CD4-positive, alpha-beta T cell treated with Interleukin-4 for 4 hours (primary cell): ENCODE data around the gene KCNJ14.

Experiments
- DNase-seq: peaks from one replicate; pipeline ENCODE4 v3.0.0-alpha.2; 2020

The KCNJ14 gene

GRCh38 chr19:48510421-48511268 lies 55.3 kb downstream of the KCNJ14 start:
- peak; percentile 62 for DNase-seq

DNA sequence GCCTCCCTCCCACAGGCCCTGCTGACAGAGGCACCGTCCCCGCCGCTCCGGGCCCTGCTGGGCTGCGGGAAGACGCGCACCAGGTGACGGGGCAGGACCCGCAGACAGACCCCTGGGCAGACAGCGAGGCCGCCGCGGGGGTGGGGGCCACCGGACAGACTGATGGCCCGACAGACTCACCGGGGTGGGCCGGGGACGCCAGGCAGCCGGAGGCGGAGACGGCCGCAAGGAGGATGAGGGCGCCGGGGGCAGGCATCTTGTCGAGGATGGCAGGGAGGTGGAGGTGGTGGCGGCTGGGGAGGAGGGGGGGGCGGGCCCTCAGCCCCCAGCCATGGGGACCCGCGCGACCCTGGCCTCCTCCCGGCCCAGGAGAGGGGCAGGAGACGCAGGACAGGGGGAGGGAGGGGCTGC lies 56.0 kb downstream of the KCNJ14 start:
- DNase-seq: no peak

DNA sequence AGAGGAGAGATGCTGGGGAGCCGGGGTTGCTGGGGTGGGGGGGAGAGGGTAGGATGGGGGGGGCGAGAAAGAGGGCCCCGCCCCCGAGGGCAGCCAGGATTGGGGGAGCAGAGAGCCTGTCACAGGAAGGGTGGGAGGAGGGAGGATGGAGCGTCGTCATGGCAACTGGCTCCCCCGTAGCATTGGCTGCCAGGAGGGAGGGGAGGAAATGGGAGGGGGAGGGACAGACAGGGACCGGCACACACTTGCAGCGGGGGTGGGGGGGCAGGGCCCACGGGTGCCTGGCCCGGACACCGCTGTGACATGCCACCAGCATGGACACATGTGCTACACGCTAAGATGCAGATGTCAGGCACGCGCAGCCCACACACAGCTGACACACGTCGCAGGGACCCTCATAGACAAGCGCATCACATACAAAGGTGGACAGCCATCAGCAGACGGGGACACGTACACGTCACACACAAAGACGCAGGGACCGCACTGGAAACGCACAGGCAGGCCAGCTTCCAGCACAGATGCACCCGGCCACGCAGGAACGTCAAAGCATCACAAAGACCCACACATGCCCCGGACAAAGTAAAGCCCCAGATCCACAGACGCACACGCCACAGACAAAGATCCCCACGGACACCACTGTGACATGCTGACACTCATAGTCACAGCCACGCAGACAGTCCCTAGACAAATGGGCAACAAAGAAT lies 56.6 kb downstream of the KCNJ14 start, which contains the start of gene LMTK3:
LMTK3 (minus strand) TSS at position 36 of the 704 bp plus-strand sequence. CDS start 259 bp downstream, outside the sequence.
- peak; percentile 90 for DNase-seq

DNA sequence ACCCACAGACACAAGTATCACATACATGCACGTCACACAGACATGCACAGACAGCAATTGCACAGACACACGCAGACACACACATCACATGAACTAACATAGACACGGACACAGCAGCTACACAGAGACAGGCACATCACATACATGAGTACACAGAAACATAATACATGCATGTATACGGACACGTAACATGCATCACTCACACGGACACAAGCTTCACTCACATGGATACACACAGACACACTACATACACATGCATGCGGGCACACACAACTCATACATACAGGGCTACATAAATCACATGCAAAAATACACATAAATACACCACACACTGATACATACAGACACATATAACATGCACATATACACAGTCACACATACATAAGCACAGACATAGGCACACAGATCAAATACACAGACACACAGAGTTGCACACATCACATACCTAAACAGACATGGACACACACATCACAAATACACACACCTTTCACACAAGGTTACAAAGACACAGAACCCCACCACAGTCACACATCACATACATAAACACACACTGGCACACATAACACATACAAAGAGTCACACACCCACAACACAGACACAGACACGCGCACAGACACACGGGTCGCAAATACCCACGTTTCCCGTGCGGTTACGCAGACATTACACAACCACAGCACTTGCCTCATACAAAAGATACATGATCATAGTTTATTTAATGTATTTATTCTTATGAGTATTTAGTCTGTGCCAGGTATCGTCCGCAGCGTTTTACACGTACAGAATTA lies 57.3 kb downstream of the KCNJ14 start:
- peak; percentile 15 for DNase-seq

DNA sequence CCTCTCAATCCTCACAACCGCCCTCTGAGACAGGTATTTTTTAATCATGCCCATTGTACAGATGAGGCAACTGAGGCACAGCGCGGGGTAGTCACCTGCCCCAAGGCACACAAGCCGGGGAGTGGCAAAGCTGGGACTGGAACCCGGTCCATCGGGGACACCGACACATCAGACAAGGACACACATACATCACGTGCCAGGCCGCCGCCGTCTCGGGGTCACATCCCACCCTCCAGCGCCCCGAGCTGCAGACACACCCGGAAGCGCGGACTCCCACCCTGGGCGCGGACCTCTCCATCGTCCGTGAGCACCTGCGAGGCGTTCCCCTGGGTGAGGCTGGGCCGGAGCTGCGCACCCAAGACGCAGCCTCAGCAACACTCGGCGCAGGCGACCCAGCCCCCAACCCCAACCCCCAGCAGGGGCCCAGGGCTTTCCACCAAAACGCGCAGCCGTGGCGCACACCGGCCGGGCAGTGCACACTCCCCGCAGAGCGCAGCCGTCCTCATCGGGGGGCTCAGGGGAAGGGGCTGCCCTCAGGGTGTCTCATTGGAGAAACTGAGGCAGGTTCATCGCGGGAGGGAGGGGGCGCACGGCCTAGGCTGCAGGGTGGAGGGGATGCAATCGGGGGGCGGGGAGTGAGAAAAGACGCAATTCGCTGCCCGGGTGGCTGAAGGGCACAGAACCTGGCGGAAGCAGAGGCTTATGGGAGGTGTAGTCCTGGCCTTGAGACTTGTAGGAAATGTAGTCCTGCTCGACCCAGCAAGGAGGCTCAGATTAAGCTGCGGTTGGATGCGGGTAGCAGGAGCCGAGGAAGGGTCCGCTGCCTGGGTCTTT lies 58.1 kb downstream of the KCNJ14 start:
- peak; percentile 77 for DNase-seq

- no peak for DNase-seq
Observed at GRCh38 chr19:48514123-48514458, 58.7 kb downstream of the KCNJ14 start.

- DNase-seq: no peak
Observed at GRCh38 chr19:48516536-48516935, 61.2 kb downstream of the KCNJ14 start.
